Measurements from ENCODE around the gene RARG. TPM values are rescaled to one million over a fixed set of nuclear protein-coding genes. Genes with fewer than 3 reads are reported as not detected.

The RARG gene
- total and polyA plus RNA-seq, 7 donors, result 3.7 to 10.8 (median 6.2) TPM

- 76 to 81% (median 77%) methylated on average over 11 of the region's 11 CpGs for WGBS, 3 donors
- no peak for ATAC-seq
Measured at GRCh38 chr12:53191096-53191884, 40.7 kb downstream of the RARG start.

DNA sequence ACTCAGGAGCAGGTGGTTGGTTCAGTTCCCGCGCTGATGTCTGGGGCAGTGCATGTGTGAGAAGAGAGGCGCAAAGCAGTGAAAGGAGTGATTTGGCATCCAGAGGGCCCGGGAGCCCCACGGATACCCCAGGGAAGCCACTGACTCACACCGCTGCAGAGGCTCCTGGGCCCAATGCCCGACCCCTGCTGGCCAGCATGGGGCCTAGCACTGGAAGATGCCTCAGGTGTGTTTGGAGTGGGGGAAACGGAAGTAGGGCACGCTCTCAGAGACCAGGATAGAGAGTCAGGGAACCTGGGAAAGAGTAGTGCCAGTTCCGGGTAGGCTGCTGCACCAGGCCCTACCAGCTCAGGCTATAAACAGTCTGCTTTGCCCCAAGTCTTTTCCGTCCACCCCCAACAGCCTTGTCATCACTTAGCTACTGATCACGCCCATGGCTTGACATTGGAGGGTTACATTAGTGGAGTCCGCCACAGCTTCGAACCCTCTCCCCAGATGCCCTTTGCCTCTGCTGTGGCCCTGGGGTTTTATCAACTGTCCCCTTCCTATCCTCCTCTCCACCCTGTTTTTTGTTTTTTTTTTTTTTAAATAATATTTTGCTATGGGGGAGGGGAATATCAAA, 41.8 kb downstream of the RARG start:
- peak; percentile 83 to 87 for DNase-seq
- Histone ChIP-seq H3K36me3 (ENCODE audit: insufficient read depth in 1 of 2, low read depth in 1 of 2) (peaks cover 8 to 64% of the 10 kb centered on the region in 2 donors), H3K27me3 (ENCODE audit: insufficient read depth in 3 of 3, low read length in 2 of 3) (no peaks in the 10 kb centered on the region), H3K4me1 (peaks cover 3% of the 10 kb centered on the region), H3K9me3 (no peaks in the 10 kb centered on the region), H3K4me3 (no peak overlapping the region), H3K27ac (no peak overlapping the region)
- peak; percentile 71 to 87 (median 81) for ATAC-seq
- WGBS, 3 donors, result 42 to 54% (median 43%) methylated on average over 14 of the region's 14 CpGs
- intact Hi-C loops (cut with DNase I), result loop anchor here (5.0 kb wide), 2 partner anchors 33 to 93 kb away; partner anchors contain the start of gene IGFBP6 (in 1 of the 2)
- TF ChIP-seq, protein P1, sequence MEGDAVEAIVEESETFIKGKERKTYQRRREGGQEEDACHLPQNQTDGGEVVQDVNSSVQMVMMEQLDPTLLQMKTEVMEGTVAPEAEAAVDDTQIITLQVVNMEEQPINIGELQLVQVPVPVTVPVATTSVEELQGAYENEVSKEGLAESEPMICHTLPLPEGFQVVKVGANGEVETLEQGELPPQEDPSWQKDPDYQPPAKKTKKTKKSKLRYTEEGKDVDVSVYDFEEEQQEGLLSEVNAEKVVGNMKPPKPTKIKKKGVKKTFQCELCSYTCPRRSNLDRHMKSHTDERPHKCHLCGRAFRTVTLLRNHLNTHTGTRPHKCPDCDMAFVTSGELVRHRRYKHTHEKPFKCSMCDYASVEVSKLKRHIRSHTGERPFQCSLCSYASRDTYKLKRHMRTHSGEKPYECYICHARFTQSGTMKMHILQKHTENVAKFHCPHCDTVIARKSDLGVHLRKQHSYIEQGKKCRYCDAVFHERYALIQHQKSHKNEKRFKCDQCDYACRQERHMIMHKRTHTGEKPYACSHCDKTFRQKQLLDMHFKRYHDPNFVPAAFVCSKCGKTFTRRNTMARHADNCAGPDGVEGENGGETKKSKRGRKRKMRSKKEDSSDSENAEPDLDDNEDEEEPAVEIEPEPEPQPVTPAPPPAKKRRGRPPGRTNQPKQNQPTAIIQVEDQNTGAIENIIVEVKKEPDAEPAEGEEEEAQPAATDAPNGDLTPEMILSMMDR (IDR thresholded peaks at IDR 0.05), result peak; percentile 66

More at GRCh38 chr12:53191096-53191884, 40.7 kb downstream of the RARG start:
- DNase-seq, result no peak
- Histone ChIP-seq H3K4me3 (no peak overlapping the region), H3K27ac (no peak overlapping the region), H3K27me3 (ENCODE audit: insufficient read depth in 3 of 3, low read length in 2 of 3) (peaks cover 0 to 3% (median 0%) of the 10 kb centered on the region in 3 donors), H3K4me1 (peaks cover 3% of the 10 kb centered on the region), H3K36me3 (ENCODE audit: insufficient read depth in 1 of 2, low read depth in 1 of 2) (peaks cover 8 to 53% of the 10 kb centered on the region in 2 donors), H3K9me3 (no peaks in the 10 kb centered on the region)
- intact Hi-C loops (cut with DNase I), result loop anchor here (5.0 kb wide), 2 partner anchors 34 to 94 kb away; partner anchors contain the start of gene IGFBP6 (in 1 of the 2)
- TF ChIP-seq, protein P1 (IDR thresholded peaks at IDR 0.05), result no peak

GRCh38 chr12:53187145-53187899, 44.7 kb downstream of the RARG start:
- Histone ChIP-seq H3K4me3 (no peak overlapping the region), H3K9me3 (no peaks in the 10 kb centered on the region), H3K36me3 (ENCODE audit: insufficient read depth in 1 of 2, low read depth in 1 of 2) (peaks cover 8 to 88% of the 10 kb centered on the region in 2 donors), H3K27me3 (ENCODE audit: insufficient read depth in 3 of 3, low read length in 2 of 3) (no peaks in the 10 kb centered on the region), H3K4me1 (peaks cover 26% of the 10 kb centered on the region), H3K27ac (no peak overlapping the region)
- DNase-seq (no peak), ATAC-seq (no peak)
- 68 to 73% (median 72%) methylated on average over 15 of the region's 15 CpGs for WGBS, 3 donors
- TF ChIP-seq, protein P1 (IDR thresholded peaks at IDR 0.05), result no peak
- intact Hi-C loops (cut with DNase I), result no loop called here

DNA sequence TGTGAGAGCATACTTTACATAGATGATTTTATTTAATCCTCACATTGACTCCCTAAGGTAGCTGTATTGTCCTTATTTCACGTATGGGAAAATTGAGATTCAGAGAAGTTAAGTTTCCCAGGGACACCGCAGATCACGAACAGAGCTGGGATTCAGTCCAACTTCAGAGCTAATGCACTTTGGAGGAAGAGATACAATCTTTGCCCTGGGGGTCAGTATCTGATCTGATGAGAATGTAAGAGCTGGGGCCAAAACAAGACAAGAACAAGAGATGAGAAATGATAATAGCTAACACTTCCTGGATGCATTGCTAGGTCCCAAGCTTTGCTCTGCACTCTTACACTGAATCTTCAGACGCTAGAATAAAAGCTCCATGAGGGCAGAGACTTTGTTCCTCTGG, 45.3 kb downstream of the RARG start:
- ATAC-seq (no peak), DNase-seq (no peak)
- 77 to 86% (median 81%) methylated on average over 4 of the region's 4 CpGs for WGBS, 3 donors
- H3K4me1 ChIP-seq, result peaks cover 32% of the 10 kb centered on the region
- no peaks in the 10 kb centered on the region for H3K27me3 ChIP-seq (ENCODE audit: insufficient read depth in 3 of 3, low read length in 2 of 3)
- H3K9me3 ChIP-seq, result no peaks in the 10 kb centered on the region
- H3K4me3 ChIP-seq, result no peak overlapping the region
- peaks cover 8 to 88% of the 10 kb centered on the region in 2 donors for H3K36me3 ChIP-seq (ENCODE audit: insufficient read depth in 1 of 2, low read depth in 1 of 2)
- no peak overlapping the region for H3K27ac ChIP-seq
- intact Hi-C loops (cut with DNase I), result no loop called here
- TF ChIP-seq, protein P1 (IDR thresholded peaks at IDR 0.05), result no peak
